GM10847 (cell line): ENCODE results near the gene UBQLN1.

ENCODE experiments used
- POLR2A ChIP-seq: IDR thresholded peaks from 2 replicates; pipeline ENCODE4 v1.6.1; 2011; ENCODE audit not compliant: insufficient read length; ENCODE audit errors: extremely low read depth

Gene UBQLN1

DNA sequence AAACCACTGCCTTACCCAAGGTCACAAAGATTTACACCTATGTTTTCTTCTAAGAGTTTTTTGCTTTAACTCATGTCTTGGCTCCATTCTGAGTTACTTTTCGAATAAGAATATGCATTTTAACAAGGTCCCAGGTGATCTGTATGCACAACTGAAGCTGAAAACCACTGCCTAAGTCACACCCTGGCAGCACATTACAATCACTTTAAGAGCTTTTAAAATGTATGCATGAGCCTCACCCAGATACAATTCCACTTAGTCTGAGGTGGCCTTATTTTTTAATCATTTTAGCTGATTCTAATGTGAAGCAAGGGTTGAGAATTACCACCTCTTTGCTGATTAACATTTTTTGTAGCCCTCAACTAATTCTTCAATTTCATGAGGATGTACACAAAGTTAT is 55.3 kb downstream of the UBQLN1 start:
- no peak for TF ChIP-seq POLR2A

DNA sequence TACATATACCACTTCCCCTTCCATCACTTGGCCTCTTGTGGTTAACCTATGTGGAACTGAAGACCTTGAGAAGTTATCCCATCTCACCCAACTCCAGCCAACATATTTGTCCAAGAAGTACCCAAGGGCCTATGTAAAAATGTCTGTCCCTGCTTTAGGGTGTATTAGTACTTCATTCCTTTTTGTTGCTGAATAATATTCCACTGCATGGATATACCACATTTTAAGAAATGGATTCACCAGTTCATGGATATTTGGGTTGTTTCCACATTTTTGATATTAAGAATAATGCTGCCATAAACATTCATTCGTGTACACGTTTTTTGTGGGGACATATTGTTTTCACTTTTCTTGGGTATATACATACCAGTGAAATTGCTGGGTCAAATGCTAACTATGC is 56.2 kb downstream of the UBQLN1 start:
- no peak for TF ChIP-seq POLR2A

DNA sequence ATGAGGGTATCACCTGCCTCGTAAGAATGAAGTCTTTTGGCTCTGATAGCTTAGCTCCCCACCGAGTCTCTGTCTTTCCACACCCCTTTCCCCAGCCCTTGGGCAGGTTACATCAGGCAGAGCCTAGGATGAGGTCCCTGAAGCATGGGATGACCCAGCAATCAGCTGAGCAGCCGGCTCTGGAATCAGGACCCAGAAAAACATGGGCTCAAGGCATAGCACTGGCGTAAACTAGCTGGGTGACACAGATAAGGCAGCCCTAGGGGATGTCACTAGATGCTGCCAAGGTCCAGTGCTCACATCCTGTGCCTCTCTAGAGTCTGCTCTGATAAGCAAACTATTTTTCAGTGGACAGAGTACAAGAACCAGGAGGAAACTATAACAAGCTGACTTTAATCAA is 58.2 kb downstream of the UBQLN1 start:
- TF ChIP-seq POLR2A: no peak

DNA sequence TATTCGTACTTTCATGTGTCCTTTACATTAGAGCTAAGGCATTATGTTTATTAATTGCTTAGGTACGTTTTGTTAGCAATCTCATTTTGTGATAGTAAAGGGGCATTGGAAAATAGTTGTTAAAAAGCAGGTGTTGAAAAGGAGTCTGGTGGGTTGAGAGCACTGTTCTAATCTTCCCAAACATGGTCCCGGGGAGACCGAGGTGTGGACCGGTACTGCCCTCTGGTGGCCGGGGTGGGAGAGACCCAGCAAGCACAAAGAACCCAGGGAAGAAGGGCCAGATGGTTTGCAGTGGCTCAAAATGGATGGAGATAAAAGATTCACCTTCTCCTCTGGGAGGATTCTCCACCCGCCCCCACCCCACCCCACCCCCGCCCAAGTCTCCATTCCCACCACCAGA is 58.7 kb downstream of the UBQLN1 start:
- TF ChIP-seq POLR2A: no peak

DNA sequence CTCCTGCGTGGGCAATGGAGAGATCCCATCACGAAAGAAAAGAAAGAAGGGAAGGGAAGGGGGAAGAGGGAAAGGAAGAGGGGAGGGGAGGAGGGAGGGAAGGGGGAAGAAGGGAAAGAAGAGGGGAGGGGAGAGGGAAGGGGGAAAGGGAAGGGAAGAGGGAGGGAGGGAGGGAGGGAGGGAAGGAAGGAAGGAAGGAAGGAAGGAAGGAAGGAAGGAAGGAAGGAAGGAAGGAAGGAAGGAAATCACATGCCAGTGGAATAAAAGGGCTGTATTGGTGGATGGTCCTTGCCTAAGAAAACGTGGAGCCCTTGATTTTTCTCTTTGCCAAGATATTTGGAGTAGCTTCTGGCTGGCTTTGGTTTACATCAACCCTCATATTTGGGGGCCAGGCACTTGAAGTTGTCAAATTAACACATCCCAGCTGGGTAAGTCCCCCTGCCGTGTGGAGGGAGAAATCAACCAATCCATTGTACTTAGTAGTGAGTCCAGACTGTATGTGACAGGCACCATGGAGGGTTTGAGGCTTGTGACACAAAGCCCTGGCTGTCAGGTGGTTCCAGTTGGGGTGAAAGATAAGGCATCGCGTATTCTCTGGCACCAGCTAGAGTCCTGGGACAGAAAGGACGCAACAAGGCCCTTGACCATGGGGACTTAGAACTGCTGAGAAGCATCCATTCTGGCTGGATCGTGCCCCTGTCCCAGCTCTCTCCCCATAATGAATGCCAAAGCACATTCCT is 61.1 kb downstream of the UBQLN1 start:
- no peak for TF ChIP-seq POLR2A

DNA sequence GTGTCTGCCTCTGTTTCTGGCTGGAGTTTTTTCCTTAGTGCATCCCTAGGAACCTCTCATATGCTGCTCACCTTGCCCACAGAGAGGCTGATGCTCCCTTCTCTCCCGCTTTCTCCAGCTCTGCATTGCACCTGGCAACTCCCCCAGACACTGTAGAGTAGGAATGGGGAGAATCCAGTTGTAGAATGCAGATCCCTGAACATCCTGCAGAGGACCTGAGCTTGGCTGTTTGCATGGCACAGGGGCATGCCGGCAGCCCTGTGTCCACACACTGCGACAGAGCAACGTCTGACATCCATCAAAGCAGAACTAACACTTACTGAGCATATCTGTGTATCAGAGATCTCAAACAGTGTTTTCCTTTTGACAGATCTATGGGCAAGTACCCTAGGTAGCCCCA is 65.0 kb downstream of the UBQLN1 start:
- no peak for TF ChIP-seq POLR2A

DNA sequence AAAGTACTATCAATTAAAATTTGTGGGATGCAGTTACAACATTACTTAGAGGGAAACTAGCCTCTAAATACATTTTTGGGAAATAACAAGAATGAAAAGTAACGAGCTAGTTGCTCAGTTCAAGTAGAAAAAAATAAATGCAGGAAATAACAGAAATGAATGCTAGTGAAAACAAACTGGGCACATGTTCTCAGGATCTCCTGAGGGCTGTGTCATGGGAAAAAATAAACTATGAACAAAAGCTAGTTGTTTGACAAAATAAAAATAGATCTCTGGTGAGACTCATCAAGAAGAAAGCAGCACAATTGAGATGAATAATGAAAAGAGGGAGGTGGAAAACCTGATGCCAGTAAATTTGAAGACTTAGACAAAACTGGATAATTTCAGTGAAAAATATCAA is 68.5 kb downstream of the UBQLN1 start:
- no peak for TF ChIP-seq POLR2A

DNA sequence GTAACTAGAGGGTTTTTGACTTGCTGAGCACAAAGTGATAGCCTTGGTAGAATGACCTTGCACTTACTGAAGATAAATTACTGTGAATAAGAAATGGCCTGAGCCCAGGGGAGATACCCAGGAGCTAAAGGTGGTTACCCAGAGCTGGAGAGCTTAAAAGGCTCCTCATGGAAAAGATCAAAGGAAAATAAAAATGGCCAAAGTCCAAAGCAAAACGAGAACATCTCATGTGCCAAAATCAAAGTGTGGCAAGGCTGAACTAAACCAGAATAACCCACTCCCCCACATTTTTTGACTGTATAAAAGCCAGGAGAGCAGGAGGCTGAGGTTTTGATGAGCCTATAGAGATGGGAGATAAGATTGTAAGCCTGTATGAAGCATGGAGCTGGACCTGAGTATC is 70.4 kb downstream of the UBQLN1 start:
- no peak for TF ChIP-seq POLR2A

DNA sequence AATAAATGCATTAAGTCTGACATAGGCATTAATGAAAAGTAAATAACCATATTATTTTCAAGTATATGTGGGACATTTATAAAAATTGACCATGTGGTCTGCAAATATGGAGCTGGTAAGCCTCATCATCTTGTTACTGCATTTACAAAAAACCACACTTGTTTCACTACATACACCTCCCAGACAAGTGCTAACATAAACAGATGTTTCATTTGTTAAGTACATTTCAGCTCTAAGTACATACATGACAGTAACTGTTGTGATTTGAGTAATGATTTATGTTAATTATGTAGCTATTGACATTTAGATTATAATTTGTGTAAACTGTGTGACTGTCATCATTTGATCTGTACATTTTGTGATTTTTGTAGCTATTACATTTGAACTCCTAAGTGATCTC is 70.9 kb downstream of the UBQLN1 start:
- no peak for TF ChIP-seq POLR2A

DNA sequence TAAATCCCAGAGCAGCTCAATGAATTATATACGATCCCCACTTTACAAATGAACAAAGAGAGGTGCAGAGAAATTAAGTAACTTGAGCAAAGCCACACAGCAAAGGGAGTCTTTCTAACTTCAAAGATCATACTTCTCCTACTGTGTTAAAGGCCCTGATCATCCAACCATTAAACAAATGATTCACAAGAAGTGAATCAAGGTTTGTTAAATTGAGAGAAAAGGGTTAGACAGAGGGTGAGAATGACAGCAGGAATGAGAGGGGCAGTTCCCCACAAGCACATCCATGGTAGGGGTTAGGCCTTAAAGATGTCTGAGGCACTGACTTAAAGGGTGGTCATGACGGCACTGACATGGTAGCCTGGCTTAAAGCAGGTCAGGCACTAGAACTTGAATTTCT is 74.1 kb downstream of the UBQLN1 start:
- no peak for TF ChIP-seq POLR2A

DNA sequence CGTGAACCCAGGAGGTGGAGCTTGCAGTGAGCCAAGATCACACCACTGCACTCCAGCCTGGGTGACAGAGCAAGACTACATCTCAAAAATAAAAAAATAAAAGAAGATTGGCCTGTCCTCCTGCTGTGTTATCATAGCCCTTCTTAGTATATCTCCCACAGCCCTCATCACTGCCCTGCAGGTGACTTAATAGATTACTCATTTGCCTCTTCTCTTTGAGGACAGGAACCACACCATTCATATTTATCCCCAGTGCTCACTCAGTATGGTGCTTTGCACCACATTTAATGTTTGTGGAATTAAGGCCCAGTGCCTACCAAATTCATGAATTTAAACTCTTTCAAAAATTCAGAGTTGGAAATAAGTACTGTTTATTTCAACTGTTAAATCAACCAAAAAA is 74.5 kb downstream of the UBQLN1 start:
- TF ChIP-seq POLR2A: no peak

DNA sequence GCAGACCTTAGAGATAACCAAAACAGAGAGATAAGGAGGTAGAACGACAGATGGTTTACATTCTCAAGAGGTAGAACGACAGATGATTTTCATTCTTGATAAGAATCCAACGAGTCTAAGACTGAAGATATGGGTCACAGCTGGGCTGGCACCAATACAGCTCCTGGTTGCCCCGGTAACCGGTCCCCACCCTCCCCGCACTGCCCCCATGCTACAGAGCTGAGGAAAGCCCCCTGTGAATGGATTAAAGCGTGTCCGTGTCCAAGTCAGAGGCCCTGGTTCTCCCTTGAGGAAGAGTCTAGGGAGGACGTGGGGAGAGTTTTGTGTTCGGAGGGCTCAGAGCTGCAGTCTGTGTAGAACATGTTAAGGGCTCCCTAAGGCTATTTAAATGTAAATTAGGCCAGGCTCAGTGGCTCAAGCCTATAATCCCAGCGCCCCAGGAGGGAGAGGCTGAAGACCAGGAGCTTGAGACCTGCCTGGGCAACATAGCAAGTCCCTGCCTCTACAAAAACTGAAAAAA is 76.8 kb downstream of the UBQLN1 start:
- TF ChIP-seq POLR2A: no peak

DNA sequence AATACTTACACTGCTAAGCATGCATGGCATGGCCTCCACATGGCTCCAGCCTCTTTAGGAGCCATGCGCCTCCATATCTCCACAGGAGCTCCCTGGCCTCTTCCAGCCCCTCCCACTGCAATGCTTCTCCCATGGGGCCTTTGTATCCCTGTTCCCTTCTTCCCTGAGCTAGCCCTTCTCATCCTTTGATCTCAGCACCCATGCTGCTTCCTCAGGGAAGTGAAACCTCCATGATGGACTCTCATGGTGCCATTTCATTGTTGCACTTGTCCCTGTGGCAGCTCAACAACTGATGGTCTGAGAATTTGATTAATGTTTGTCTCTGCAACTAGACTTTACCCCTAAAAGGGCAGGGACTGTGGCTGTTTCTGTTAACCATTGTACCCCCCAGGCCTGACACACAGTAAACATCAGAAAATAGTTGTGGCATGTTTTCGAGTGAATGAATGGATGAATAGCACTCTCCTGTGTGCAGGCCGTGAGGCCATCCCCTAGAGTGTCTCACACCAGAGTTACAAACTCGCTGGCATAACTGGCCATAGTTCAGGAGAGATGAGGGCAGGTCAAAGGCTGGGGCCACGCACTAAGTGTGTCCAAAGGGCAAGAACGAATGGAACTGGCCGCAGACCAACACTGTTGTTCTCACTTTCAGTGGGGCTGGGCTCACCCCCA is 78.2 kb downstream of the UBQLN1 start:
- no peak for TF ChIP-seq POLR2A

DNA sequence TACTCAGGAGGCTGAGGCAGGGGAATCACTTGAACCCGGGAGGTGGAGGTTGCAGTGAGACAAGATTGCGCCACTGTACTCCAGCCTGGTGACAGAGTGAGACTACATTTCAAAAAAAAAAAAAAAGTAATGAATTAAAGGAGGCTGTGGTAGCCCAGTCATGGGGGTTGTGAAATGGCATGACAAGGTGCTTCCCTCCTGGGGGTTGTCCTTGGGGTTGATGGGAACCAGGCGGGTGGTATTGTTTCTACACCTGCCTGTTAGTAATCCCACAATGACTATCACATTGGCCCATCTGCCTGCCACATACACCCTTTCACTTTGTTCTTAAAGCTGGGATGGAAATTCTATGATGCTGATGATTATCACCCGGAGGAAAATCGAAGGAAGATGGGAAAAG is 79.2 kb downstream of the UBQLN1 start:
- TF ChIP-seq POLR2A: no peak

DNA sequence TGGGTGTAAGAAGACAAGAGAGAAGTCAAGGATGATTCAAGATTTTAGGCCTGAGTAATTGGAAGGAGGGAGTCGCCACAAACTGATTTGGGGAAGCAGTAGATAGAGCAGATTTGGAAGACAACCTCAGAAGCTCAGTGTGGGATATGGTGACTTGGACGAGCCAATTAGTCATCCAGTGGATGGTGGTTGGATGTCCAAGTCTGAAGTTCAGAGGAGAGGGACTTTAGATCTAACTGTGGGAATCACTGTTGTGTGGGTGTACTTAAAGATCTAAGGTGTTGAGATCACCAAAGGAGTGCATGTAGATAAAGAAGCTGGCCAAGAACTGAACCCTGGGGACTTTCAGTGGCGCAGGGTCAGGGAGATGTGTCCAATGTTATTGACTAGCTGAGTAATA is 82.6 kb downstream of the UBQLN1 start:
- TF ChIP-seq POLR2A: no peak

DNA sequence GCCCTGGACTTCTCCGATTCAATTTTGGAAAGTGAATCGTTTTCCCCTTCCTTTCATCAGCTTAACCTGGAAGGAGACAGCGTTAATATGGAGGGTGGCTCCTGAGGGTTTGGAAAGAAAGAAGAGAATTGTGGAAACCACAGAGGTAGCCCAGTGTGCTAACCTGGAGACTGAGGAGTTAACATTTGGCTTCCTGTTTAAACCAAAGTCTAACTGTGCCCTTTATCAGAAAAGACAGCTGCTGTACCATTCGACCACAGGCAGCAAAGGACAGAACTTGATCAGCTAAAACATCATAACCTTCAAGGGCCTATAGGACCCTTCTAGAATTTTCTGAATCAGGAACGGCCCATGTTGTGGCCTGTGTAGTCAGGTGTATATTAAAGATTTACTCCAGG is 84.1 kb downstream of the UBQLN1 start:
- TF ChIP-seq POLR2A: no peak
